Measurements from ENCODE around the gene SYF2. TPM values are rescaled to one million over a fixed set of nuclear protein-coding genes. Genes with fewer than 3 reads are reported as not detected.

SYF2 gene
- total RNA-seq, 1 experiment from 2014 or later: 35.3 TPM

GRCh38 chr1:25192154-25192553, 40.1 kb downstream of the SYF2 start:
- POLR2A ChIA-PET: no interaction called here
- peaks cover 4% of the 10 kb centered on the region for H3K4me1 Mint-ChIP-seq
- H3K9me3 Mint-ChIP-seq: no peaks in the 10 kb centered on the region
- DNase-seq (ENCODE audit: low spot score) (no peak), ATAC-seq (no peak)
- TF ChIP-seq PREB (CRISPR knock-in tag; IDR thresholded peaks at IDR 0.05; ENCODE audit: borderline replicate concordance) (no peak), AR (CRISPR knock-in tag; IDR thresholded peaks at IDR 0.05) (no peak), E2F4 (CRISPR knock-in tag; IDR thresholded peaks at IDR 0.05; ENCODE audit: borderline replicate concordance, low read depth) (no peak), JUN (CRISPR knock-in tag; IDR thresholded peaks at IDR 0.05) (no peak), AFF4 (CRISPR knock-in tag; IDR thresholded peaks at IDR 0.05; ENCODE audit: borderline replicate concordance) (no peak), USF2 (CRISPR knock-in tag; IDR thresholded peaks at IDR 0.05) (no peak), ATF2 (CRISPR knock-in tag; IDR thresholded peaks at IDR 0.05; ENCODE audit: borderline replicate concordance, low read depth) (no peak), ZNF317 (CRISPR knock-in tag; IDR thresholded peaks at IDR 0.05; ENCODE audit: borderline replicate concordance, low read depth) (no peak), ZMAT4 (CRISPR knock-in tag; IDR thresholded peaks at IDR 0.05) (no peak), IRF1 (CRISPR knock-in tag; IDR thresholded peaks at IDR 0.05) (no peak), ZNF219 (CRISPR knock-in tag; IDR thresholded peaks at IDR 0.05; ENCODE audit: borderline replicate concordance) (no peak)
- CTCF ChIA-PET: no interaction called here
- no peaks in the 10 kb centered on the region for H3K36me3 Mint-ChIP-seq
- H3K4me3 Mint-ChIP-seq: no peak overlapping the region
- H3K27me3 Mint-ChIP-seq (ENCODE audit: low read depth): no peaks in the 10 kb centered on the region
- H3K27ac Mint-ChIP-seq: no peak overlapping the region

All from WTC11 (cell line).